NCI-H2196 treated with DMSO at 0.1 percent for 48 hours (cell line): Measurements from ENCODE around the gene P2RX6.
"Not testable (repeated sequence)": the region's sequence is repeated elsewhere in the genome, so short reads cannot be mapped to it uniquely, and the experiment has no call there.

Source experiments
- DNase-seq: peaks from one replicate; lab custom pipeline; 2025; ENCODE audit not compliant: unreplicated experiment; lab: John Stamatoyannopoulos, UW

P2RX6 gene

DNA sequence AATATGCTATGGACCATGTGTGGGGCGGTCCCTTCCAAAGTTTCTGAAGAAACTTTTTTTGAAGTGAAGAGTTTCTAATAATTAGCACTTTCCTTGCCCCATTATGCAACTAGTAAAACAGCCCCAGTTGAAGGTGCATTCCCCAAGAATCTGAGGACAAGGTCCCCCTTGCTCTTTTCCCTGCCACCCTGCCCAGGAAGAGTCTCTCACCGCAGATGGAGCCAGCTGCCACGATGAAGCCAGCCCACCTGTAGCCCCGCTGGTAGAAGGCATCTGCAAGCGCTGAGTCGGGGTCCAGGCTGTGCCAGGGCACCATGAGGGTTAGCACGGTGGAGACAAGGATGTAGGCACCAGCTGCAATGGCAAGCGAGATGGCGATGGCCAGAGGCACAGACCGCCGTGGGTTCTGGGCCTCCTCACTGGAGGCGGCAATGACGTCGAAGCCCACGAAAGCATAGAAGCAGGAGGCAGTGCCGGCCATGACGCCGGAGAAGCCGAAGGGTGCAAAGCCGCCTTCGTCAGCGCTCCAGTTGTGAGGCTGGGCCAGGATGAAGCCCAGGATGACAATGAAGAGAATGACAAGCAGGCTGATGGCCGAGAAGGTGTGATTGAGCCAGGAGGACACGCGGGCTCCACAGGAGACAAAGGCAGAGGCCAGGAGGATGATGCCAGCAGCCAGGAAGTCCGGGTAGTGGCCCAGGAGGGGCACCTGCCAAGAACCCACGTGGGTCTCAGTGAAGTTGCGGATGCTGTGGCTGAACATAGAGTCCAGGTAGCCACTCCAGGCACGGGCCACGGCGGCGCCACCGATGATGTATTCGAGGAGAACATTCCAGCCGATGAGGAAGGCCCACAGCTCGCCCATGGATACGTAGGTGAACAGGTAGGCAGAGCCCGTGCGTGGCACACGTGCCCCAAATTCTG is 15.9 kb downstream of the P2RX6 start:
- no peak for DNase-seq

DNA sequence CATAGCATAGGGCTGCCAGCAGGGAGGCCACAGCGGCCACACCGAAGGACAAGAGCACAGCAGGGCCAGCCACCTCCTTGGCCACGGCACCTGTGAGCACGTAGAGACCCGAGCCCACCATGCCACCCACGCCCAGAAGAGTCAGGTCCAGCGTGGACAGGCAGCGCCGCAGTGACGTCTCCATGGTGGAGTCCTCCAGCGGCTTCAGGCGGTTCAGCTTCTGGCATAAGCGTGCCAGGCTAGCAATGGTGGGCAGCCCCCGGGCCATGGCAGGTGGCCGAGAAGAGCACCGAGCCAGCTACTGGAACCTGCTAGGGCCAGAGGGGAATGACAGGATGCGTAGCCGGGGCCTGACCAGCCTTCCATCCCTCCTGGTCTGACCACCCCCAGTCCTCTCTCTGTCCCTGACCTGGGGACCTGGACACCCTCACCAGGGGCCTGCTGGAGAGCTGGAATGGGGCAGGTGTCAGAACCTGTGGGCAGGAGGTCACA is 16.6 kb downstream of the P2RX6 start:
- DNase-seq, result no peak

DNA sequence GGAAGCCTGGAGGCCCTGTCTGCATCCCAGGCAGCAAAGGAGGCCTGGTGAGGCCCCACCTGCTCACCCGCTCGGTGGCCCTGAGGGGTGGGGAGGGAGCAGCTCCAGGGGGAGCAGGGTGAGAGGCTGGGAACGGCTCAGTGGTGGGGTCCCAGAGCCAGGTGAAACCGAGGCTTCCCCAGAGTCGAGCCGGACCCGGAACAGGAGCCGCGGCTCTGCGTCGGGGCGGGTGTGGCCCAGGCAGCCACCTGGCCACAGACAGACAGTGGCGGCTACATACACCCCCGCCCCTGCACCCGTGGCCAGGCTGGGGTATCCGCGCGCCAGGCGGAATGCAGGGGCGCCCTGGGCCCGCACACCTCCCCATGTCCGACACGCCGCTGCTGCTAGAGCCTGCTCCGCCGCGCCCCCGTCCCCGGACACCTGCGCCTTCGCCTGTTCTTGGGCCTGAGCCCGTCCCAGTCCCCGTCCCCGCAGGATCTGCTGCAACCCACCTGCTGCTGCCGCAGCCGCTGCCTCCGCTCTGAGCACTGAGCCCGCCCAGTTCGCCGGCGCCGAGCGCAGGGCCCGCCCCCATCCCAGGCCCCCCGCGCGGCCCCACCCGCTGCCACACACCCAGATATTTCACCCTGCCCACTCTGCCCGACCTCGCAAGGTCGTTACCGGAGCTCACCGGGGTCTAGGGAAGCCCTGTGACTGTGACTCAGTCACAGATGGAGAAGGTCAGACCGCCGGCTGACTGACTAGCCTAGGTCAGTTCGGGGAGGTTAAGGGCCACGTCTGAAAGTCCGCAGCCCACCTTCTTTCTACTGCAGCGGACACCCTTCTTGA is 17.3 kb downstream of the P2RX6 start, which contains the start of gene SLC7A4:
Gene SLC7A4 (minus strand): TSS at position 525 of the 831 bp plus-strand sequence. CDS start 749 bp downstream, outside the sequence.
- DNase-seq, result no peak

DNA sequence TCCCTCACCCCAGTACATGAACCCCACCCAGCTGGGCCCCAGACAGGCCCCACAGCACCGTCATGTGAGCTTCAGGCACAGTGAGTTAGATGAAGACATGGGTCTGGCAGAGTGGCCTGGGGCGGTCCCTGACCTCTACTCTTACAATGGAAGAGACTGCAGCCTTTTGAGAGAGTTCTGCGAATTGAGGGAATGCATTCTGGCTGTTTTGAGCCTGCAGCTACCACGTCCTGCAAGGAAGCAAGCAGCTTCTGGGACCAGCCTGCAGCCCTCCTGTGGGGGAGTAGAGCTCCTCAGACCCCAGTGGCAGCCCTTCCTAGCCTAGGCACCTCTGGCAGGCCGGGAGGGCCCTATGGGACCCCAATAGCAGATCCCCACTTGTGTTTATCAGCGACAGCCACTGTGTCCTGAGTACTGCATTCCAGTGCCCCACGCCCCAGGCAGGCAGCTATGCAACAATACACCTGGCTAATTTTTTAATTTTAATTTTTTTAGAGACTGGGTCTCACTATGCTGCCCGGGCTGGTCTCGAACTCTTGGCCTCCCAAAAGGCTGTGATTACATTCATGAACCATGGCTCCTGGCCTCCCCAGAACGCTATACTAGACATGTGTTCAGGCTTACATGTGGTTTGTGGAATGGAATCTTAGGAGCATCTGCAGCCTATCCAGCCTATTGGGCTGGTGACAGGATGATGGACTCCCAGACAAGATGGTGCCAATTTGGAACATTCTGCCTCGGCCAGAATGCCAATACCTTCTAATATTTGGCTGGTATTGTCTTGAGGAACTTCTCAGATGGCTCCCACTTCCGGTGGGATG is 18.1 kb downstream of the P2RX6 start:
- no peak for DNase-seq

DNA sequence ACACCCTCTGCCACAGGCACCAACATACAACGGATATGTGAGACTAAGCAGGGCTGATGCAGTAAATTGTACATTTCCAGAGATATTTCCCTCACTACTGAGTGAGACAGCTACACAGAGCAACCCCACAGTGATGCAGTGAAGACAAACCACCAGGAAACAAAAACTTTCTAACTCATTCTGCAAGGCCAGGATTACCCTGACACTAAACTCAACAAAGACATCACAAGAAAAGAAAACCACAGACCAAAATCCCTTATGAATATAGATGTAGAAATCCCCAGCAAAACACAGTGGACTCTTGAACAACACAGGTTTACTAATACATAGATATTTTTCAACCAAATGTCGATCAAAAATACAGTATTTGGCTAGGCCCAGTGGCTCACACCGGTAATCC is 18.9 kb downstream of the P2RX6 start:
- no peak for DNase-seq

DNA sequence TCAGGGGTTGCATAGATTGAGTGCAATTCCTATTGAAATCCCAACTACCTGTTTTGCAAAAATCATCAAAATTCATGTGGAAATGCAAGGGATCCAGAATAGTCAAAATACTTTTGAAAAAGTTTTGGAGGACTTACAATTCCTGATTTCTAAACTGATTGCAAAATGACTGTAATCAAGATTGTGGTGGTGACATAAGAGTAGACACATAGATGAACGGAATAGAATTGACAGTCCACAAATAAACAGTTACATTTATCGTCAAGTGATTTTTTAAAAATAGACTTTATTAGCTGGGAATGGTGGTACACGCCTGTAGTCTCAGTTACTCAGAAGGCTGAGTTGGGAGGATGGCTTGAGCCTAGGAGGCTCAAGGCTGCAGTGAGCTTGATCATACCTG is 20.0 kb downstream of the P2RX6 start:
- DNase-seq, result no peak

DNA sequence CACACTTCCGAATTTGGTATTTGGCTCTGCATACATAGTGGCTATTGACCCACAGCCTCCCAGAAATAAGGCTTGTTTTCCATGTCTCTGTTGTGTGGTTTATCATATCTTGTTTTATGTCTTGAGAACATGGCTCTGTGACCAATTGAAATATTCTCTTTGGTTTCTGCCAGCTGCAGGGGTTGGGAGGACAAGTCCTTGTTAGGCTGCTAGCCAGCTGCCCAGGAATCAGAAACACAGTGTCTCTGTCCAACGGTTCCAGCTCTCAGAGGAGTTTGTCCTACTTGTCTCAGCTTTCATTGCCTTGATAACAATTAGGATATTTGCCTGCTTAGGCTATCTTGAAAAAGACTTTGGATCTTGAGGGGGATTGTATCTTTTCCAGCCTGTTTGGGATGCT is 23.4 kb downstream of the P2RX6 start:
- no peak for DNase-seq

DNA sequence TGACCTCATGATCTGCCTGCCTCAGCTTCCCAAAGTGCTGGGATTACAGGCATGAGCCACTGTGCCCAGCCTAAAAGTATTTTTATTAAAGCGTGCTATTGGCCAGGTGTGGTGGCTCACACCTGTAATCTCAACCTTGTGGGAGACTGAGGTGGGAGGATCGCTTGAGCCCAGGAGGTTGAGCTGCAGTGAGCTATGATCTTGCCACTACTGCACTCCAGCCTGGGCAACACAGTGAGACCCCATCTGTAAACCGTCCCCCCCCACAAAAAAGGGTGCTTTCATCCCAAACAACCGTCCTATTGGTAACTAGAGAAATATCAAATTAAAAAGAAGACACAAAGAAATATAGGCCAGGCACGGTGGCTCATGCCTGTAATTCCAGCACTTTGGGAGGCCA is 24.2 kb downstream of the P2RX6 start:
- DNase-seq, result not testable (repeated sequence)

DNA sequence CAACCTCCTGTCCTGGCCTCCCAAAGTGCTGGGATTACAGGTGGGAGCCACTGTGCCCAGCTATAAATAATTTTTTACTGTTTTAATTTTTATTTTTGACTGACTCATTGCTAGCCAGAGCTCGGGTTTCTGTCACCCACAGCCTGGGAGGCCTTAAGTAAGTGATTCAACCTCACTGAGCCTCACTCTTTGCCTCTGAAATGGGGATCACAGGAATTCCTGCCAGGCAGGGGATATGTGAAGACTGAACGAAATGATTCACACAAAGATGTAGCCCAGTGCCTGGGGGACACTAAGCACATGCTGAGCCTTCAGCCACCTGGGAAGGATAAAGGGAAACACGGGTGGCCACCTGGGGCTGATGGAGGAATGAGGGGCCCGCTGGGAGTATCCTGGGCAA is 27.0 kb downstream of the P2RX6 start:
- no peak for DNase-seq

DNA sequence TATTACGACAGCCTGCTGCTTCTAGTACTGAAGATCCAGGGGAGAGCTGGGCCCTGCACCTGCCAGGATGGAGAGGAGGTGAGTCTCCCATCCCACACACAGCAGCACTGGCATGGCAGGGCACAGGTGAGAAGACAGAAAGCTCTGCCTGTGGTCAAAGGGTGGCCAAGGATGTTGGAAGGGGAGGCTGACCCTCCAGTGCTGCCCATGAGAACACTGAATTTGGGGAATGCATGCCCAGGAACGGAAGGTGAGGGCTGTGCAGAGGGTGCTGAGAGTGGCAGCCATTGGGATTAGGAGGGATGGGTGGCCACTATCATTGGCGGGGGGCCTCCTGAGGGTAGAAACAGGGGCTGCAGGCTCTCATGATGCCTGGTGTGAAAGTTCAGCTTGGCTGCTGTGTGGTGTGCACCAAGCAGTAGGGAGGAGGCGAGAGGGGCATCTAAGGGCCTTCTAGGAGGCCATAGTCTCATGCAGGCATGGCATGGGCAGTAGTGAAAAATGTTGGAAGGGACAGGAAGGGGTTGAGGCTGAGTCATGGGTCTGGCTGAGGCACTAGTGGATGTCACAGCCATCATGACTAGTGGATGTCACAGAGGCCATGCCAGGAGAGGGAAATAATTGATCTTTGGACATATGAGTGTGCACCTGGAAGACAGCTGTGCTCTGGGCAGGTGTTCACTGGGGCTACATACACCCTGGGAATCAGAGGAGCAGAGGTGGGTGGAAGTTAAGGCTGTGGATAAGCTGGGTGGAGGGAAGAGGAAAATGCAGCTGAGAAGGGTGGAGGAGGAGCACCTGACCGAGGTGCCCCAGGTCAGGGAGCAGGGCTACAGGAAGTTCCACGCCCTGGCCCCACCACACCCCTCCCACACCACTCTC is 28.3 kb downstream of the P2RX6 start:
- no peak for DNase-seq

DNA sequence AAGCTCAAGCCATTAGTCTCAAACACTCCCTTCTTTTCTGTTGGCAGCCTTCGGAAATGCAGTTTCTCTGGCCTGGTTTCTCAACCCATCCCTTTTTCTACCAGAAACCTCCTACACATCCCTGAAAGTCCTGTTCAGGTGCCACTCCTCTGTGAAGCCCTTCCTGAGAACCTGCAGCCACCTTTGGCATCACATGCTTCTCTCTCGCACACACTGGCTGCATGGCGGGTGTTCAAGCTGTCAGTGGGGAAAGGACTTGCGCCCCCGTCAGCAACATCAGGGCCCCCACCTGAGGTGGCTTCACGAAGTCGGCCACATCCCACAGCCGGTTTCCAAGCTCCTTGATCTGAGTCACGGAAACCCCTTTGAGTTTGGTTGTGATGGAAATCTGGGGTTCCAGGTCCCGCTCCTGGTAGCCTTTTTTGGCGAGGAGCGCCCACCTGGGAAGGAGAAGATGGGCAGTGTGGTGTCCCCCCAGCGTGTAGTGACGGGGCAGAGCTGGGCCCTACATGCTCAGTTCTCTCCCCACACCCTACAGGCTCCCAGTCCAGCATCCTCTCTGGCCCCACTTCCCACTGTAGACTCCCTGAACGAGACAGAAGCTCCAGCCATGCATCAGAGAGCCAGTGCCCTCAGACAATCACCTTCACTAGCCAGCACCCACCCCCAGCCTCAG is 29.0 kb downstream of the P2RX6 start:
- no peak for DNase-seq

DNA sequence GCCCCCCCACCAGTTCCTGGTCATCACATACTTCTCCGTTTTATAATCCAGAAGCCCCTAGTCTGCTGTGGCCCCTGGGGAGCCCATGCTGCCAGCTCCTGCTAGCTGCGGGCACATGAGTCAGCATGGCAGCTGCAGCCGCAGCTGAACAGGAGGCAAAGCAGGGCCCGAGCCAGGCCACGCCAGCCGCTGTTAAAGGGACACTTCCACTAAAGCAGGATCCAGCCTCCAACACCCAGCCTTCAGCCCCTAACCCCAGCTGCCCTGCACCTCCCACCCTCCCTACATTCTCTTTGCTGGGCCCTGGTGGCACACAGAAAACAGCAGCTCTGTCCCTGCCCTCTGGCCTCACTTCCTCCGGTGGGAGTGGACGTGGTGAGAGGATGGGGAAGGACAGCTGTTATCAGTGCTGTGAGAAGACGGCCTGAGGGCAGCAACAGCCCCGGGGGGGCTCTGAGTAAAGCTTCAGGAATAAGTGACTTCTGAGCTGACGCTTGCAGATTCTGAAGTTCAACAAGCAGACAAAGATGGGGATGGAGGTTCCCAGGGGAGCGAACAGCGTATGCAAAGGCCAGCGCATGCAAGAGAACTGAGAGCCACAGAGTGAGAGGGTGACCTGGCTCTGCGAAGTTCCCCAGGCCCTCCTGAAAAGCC is 30.1 kb downstream of the P2RX6 start:
- DNase-seq, result no peak

DNA sequence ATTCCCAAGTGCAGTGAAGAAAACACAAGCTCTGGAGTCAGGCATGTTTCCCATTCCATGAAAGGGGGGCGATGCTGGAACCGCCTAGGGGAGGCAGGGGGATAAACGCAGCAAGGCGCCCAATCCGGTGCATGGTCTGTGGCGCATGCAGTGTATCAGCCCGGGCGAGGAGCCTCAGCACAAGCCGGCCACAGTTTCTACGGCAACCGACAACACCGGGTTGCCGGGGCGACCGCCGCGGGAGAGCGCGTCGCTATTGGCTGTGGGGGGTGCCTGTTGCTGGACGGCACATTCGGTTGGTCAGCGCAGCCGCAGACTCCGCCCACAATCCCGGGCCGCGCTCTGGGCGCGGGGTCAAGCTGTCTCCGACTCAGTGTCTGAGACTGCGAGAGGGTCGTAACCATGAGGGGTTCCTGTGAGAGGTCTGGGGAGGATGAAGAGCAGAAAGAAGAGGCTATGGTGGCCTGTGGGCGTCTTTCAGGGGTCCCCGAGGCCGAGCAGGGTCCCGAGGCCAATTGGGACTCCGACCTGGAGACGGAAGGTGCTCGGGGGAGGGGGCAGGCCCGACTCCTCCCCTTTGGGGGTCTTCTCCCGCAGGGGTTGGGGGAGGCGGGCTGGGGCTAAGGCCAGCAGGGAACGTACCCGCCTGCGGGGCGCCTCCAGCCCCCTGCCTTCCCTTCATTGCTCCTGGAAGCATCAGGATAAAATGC is 30.8 kb downstream of the P2RX6 start, which contains the start of gene LRRC74B:
Gene LRRC74B (plus strand): TSS at position 362 of the 710 bp plus-strand sequence. CDS start 41 bp downstream, at position 403.
- peak; percentile 57 for DNase-seq

DNA sequence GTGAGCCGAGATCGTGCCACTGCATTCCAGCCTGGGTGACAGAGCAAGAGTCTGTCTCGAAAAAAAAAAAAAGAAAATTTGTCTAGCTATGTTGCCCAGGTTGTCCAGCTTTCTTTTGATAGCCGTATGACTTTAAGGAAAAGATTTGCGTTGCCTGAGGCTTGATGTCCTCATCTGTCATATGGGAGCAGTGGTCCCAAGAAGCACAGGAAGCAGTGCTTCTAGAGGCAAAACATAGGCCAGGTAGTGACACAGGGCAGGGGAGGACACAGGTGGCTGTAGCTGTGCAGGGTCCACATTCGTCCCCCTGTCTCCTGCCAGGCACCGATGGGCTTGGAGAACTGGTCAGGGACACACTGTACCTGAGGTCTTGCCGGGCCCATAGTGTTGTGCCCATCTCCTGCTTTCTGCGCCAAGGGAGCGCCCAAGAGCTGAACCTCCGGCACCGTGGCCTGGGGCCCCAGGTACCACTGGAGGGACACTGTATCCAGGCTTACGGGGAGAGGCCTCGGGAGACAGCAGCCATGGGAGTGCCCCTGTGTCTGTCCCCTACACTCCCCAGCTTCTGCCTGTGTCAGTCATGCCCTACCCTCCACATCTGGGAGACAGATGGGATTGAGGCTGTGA is 32.2 kb downstream of the P2RX6 start:
- DNase-seq, result no peak

DNA sequence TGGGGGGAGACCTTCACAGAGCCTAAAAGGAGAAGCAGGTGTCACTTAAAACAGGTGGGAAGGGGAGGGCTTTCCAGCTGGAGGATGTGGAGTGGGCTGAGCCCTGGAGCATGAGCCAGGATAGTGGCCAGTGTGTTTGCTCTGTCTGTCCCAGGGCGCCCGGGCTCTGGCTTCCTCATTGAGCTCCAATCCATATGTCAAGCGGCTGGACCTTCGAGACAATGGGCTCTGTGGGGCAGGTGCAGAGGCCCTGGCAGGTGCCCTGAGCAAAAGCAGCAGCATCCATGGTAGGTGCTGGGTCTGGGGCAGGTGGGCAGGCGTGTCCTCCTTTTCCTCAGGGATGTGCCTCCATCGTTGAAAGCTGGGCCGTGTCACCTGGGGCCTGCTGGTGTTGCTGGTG is 32.8 kb downstream of the P2RX6 start:
- no peak for DNase-seq

DNA sequence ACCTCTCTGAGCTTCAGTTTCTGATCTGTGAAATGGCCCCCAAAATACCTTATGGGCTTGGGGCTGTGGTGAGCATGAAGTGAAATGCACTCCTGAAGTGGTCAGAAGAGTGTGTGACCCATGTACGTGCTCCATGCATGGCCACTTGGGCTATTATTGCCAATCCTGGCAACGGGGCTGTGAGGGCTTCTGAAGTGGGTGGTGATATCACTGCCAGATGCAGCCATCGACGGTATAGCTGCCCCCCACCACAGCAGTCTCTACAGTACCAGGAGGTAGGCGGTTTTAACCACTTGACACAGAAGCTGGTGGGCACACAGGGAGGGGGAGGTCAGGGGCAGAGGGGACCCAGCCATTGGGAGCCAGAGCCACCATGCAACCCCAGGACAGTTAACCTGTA is 33.5 kb downstream of the P2RX6 start:
- not testable (repeated sequence) for DNase-seq

DNA sequence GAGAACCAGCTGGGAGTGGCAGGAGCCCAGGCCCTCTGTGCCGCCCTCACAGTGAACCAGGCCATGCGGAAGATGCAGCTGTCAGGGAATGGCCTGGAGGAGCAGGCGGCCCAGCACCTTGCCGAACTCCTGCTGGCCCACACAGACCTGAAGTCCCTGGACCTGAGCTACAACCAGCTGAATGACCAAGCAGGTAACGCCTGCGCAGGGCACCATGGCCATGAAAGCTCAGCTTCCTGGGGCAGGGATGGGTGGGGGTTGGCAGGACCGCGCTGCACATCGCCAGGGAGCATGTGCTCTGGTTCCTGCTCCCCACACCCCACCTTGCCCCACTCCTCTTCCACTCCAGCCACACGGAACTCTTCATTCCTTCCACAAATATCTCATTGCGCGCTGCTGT is 34.0 kb downstream of the P2RX6 start:
- DNase-seq, result not testable (repeated sequence)
